Ovary (tissue), 3 donors: ENCODE measurements around the gene SLC39A11.

Experiments used
- EP300 ChIP-seq: sonication (generic); formaldehyde crosslinking; IDR thresholded peaks from one replicate; pipeline ENCODE4 v1.6.1; 2017; ENCODE audit warnings: antibody characterized with exemption
- POLR2A ChIP-seq: fragments of 450-650 bp; IDR thresholded peaks from one replicate; pipeline ENCODE4 v1.6.1; 2017; ENCODE audit warnings: antibody characterized with exemption, mild to moderate bottlenecking, moderate library complexity
- TF ChIP-seq, protein P1 (sequence below), 3 donors: fragments of 450-650 bp in 2 of 3; fragments of 200-600 bp in 1 of 3; IDR thresholded peaks; one replicate each; pipeline versions ENCODE4 v1.5.1 to v1.8.0; 2016 to 2022; ENCODE audit warnings: antibody characterized with exemption in 3 of 3, mild to moderate bottlenecking in 1 of 3
- donor health status: DM: no; HTN: no; CAD: no.

DNA sequence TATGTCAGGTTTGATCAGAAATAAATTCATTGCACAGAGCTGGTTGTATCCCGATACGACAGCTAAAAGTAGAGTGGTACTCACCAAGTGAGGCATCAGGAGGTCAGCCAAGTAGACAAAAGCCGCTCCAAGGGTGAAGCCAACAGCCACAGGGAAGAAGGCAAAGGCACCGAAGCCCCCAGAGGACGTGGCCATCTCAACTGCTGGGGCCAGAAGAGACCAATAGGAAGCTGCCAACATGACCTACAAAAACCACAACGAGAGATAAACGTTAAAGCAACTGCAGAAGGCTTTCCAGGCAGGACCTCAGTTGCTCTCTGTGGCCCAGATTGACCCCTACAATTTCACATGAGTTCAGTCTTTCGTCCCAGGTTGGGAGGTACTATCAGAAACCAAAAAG is 61.0 kb downstream of the SLC39A11 start:
- TF ChIP-seq, protein P1, sequence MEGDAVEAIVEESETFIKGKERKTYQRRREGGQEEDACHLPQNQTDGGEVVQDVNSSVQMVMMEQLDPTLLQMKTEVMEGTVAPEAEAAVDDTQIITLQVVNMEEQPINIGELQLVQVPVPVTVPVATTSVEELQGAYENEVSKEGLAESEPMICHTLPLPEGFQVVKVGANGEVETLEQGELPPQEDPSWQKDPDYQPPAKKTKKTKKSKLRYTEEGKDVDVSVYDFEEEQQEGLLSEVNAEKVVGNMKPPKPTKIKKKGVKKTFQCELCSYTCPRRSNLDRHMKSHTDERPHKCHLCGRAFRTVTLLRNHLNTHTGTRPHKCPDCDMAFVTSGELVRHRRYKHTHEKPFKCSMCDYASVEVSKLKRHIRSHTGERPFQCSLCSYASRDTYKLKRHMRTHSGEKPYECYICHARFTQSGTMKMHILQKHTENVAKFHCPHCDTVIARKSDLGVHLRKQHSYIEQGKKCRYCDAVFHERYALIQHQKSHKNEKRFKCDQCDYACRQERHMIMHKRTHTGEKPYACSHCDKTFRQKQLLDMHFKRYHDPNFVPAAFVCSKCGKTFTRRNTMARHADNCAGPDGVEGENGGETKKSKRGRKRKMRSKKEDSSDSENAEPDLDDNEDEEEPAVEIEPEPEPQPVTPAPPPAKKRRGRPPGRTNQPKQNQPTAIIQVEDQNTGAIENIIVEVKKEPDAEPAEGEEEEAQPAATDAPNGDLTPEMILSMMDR (IDR thresholded peaks at IDR 0.05) = no peak
- TF ChIP-seq POLR2A (no peak), EP300 (no peak)
